ENCODE measurements around the gene ZFYVE19. TPM values are rescaled to one million over a fixed set of nuclear protein-coding genes. Genes with fewer than 3 reads are reported as not detected.
A peak's percentile ranks its signal among the peaks of the same experiment; 100 is the strongest.

ZFYVE19 gene
- total and polyA plus RNA-seq, 2 of the 13 experiments (the other 11 are each of a cell fraction or from before 2014, with no cell fraction given), result 23.3 to 44.0 TPM

GRCh38 chr15:40807888-40808461 lies 1.1 kb downstream of the ZFYVE19 start:
- no peaks in the 10 kb centered on the region for H3K9me3 ChIP-seq (ENCODE audit: low read length)
- FAIRE-seq (no peak), ATAC-seq (no peak; the same call in 2 of the 3 replicates), DNase-seq (ENCODE audit: low spot score) (no peak)
- 30% methylated on average over 19 of the region's 19 CpGs for WGBS (ENCODE audit: low lambda C conversion rate)
- ChIA-PET CTCF (ENCODE audit: low intra/inter-chr PET ratio, low total read pairs) (no interaction called here), POLR2A (interaction anchor here (0.6 to 1.9 kb wide), 15 partner anchors 10 to 239 kb away, joined by 3 to 10 read pairs (median 4); partner anchors contain the start of genes RHOV, RPUSD2 and VPS18)
- peaks cover 20% of the 10 kb centered on the region for H3K79me2 ChIP-seq (ENCODE audit: insufficient read depth, low read length)
- peak overlapping the region; percentile 81 for H3K9ac ChIP-seq (ENCODE audit: insufficient read depth, low read depth, low read length)
- H3K4me1 ChIP-seq (ENCODE audit: insufficient read depth, low read length), result peaks cover 36% of the 10 kb centered on the region
- H3K27me3 ChIP-seq (ENCODE audit: control insufficient read depth in 1 of 2, insufficient read depth in 2 of 2, low read length in 2 of 2), result no peaks in the 10 kb centered on the region; a peak in 1 of 5 replicates
- no peaks in the 10 kb centered on the region for H4K20me1 ChIP-seq (ENCODE audit: insufficient read depth, low read length)
- H3K4me2 ChIP-seq (ENCODE audit: low read depth, low read length), result peak overlapping the region; percentile 97
- peaks cover 3 to 22% of the 10 kb centered on the region in 2 experiments; a peak in 4 of 5 replicates for H3K36me3 ChIP-seq (replicated peaks in 1 of 2; ENCODE audit: control insufficient read depth in 1 of 2, insufficient read depth in 2 of 2, low read length in 2 of 2)
- peak overlapping the region; percentile 75 for H3K27ac ChIP-seq (ENCODE audit: extremely low read length, insufficient read depth, low read length)
- in situ Hi-C loops (cut with HindIII; ENCODE audit: extremely low pct_ligation_motif_present, low pct_unique_long_range_greater_than_20kb) (no loop called here), intact Hi-C loops (cut with micrococcal nuclease; ENCODE audit: unreplicated experiment) (no loop called here)
- H3K4me3 ChIP-seq (replicated peaks in 1 of 3; ENCODE audit: insufficient read depth in 1 of 3, low read depth in 2 of 3, low read length in 3 of 3), result peak overlapping the region; percentile 74 to 95 (median 79)
- no peak overlapping the region for H2AFZ ChIP-seq (ENCODE audit: low read length)
- BruUV-seq (replicated peaks), result TSS peak; percentile 41
- TF ChIP-seq ZBTB46 (CRISPR knock-in tag; IDR thresholded peaks at IDR 0.05; ENCODE audit: borderline replicate concordance) (0 out of 2 replicates have a peak, but pooled peaks have one; percentile 19), NR2F1 (CRISPR knock-in tag; IDR thresholded peaks at IDR 0.05) (no peak), ZNF124 (CRISPR knock-in tag; IDR thresholded peaks at IDR 0.05) (no peak), CHCHD3 (CRISPR knock-in tag; IDR thresholded peaks at IDR 0.05) (no peak), HNF1A (IDR thresholded peaks at IDR 0.05; ENCODE audit: low read depth) (no peak), HNF1A (CRISPR knock-in tag; IDR thresholded peaks at IDR 0.05; ENCODE audit: borderline replicate concordance) (no peak), ZNF414 (CRISPR knock-in tag; IDR thresholded peaks at IDR 0.05) (no peak), SMAD3 (CRISPR knock-in tag; IDR thresholded peaks at IDR 0.05) (no peak), SOX5 (CRISPR knock-in tag; IDR thresholded peaks at IDR 0.05; ENCODE audit: borderline replicate concordance) (no peak), SRSF4 (IDR thresholded peaks at IDR 0.05; ENCODE audit: low read depth, low read length, poor library complexity, severe bottlenecking) (no peak), ZNF768 (CRISPR knock-in tag; IDR thresholded peaks at IDR 0.05) (no peak), NFE2 (CRISPR knock-in tag; IDR thresholded peaks at IDR 0.05) (no peak), KLF15 (CRISPR knock-in tag; IDR thresholded peaks at IDR 0.05; ENCODE audit: borderline replicate concordance) (no peak), ZNF773 (CRISPR knock-in tag; IDR thresholded peaks at IDR 0.05; ENCODE audit: borderline replicate concordance) (0 out of 2 replicates have a peak, but pooled peaks have one; percentile 2), ZNF782 (CRISPR knock-in tag; IDR thresholded peaks at IDR 0.05; ENCODE audit: borderline replicate concordance) (no peak), FOXK1 (CRISPR knock-in tag; IDR thresholded peaks at IDR 0.05; ENCODE audit: borderline replicate concordance, low read depth) (no peak), MED8 (CRISPR knock-in tag; IDR thresholded peaks at IDR 0.05; ENCODE audit: insufficient replicate concordance) (peak; percentile 32), SOX6 (IDR thresholded peaks at IDR 0.05) (no peak), SOX6 (CRISPR knock-in tag; IDR thresholded peaks at IDR 0.05) (no peak)

All from HepG2 (cell line).